ENCODE results near the gene KLC1. TPM values are rescaled to one million over a fixed set of nuclear protein-coding genes. Genes with fewer than 3 reads are reported as not detected.

KLC1 gene
- total and polyA plus RNA-seq, 2 of the 13 experiments (the other 11 are each of a cell fraction or from before 2014, with no cell fraction given): 53.2 to 63.5 TPM

DNA sequence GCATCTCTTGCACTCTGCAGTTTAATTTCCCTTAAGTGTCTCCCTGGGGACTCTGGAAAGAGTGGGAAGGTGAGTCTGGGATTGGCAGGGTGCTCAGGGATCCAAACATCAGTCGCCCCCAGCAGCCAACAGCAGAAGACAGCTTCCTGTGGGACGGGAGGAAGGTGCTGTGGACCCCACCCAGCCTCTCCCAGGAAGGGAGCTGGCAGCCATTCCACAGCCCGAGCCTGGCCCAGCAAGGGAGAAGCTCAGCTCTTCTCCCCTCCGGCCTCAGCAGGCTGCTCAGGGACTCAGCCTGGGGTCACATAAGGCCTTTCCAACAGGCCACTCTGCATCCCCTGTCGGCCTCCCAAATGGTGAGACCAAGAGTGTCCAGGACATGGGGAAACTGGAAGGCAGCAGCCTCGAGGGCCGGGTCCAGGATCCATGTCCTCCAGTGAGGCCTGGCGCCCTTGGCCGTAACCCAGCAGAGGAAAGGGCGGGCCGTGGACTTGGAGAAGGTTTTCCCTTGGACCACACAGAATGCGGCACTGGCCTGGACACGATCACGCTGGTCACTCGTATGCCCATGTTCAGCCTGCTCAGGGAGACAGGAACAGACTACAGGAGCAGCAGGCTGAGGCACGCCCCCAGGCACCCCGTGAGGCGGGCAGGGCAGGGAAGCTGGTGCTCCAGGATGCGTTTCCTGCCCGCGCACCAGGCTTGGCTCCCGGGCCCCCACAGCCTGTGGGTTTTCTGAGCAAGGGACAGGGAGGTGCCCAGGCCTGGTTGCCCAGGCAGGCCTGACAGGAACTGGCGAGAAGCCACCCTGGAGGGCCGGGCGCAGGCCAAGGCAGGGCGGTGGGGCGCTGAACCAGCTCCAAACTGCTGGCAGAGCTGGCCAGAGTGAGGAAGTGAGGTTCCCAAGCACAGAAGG, 82.8 kb downstream of the KLC1 start:
- peaks cover 19% of the 10 kb centered on the region for H3K4me1 ChIP-seq (ENCODE audit: insufficient read depth, low read length)
- ChIA-PET POLR2A (no interaction called here), CTCF (ENCODE audit: low intra/inter-chr PET ratio, low total read pairs) (no interaction called here)
- H3K27me3 ChIP-seq (ENCODE audit: control insufficient read depth in 1 of 2, insufficient read depth in 2 of 2, low read length in 2 of 2): no peaks in the 10 kb centered on the region; a peak in 1 of 5 replicates
- WGBS (ENCODE audit: low lambda C conversion rate): 97% methylated on average over 15 of the region's 27 CpGs
- intact Hi-C loops (cut with micrococcal nuclease; ENCODE audit: unreplicated experiment) (no loop called here), in situ Hi-C loops (cut with HindIII; ENCODE audit: extremely low pct_ligation_motif_present, low pct_unique_long_range_greater_than_20kb) (no loop called here)
- no peaks in the 10 kb centered on the region for H3K9me3 ChIP-seq (ENCODE audit: low read length)
- DNase-seq (ENCODE audit: low spot score) (no peak), ATAC-seq (no peak), FAIRE-seq (no peak)
- H3K79me2 ChIP-seq (ENCODE audit: insufficient read depth, low read length): peaks cover 13% of the 10 kb centered on the region
- no peaks in the 10 kb centered on the region; the same call in 1 of the 2 replicates for H4K20me1 ChIP-seq (ENCODE audit: insufficient read depth, low read length)
- no peak overlapping the region for H3K27ac ChIP-seq (ENCODE audit: extremely low read length, insufficient read depth, low read length)
- no peak overlapping the region for H3K4me2 ChIP-seq (ENCODE audit: low read depth, low read length)
- no peak overlapping the region for H3K9ac ChIP-seq (ENCODE audit: insufficient read depth, low read depth, low read length)
- peaks cover 6 to 23% of the 10 kb centered on the region in 2 experiments; a peak in 3 of 5 replicates for H3K36me3 ChIP-seq (replicated peaks in 1 of 2; ENCODE audit: control insufficient read depth in 1 of 2, insufficient read depth in 2 of 2, low read length in 2 of 2)
- BruUV-seq (replicated peaks): no TSS peak
- TF ChIP-seq AGO2 (optimal IDR thresholded peaks at IDR 0.05; ENCODE audit: low read depth, low read length) (peak; percentile 71), POLR2A (IDR thresholded peaks at IDR 0.05; ENCODE audit: insufficient read depth in 1 of 2, low read depth in 2 of 2, low read length in 2 of 2) (peak in 1 of 2 experiments; percentile 17; a peak in 1 of 4 replicates), AGO1 (IDR thresholded peaks at IDR 0.05; ENCODE audit: low read depth, low read length, poor library complexity, severe bottlenecking) (no peak)
- H2AFZ ChIP-seq (ENCODE audit: low read length): no peak overlapping the region
- no peak overlapping the region for H3K4me3 ChIP-seq (replicated peaks in 1 of 3; ENCODE audit: insufficient read depth in 1 of 3, low read depth in 2 of 3, low read length in 3 of 3)

DNA sequence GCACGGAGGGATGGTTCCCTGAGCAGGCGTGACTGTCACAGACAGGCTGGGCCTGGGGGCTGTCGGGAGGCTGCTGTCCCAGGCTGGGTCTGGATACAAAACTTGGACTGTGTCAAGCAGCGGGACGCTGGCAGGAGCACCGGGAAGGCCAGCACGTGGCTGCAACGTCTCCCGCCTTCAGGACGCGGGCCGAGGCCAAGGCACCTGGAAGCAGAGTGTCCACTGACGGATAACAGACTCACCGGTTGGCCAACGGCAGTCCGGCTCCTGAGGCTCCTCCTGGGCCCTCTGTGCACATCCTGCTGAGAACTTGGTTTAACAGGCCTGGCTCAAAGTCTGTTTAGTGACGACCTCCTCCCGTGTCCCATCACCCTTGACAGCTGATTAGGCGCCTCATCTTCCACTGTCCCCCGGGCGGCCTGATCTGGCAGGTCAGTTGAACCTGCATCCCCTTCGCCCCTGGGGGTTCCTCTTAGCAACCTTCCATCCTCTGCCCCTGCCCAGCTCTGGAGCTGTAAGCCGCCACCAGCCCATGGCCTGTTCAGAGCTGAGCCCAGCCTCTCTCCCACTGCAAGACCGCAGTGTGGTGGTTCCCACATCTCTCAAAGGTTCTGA, 83.7 kb downstream of the KLC1 start:
- Histone ChIP-seq H3K9ac (ENCODE audit: insufficient read depth, low read depth, low read length) (no peak overlapping the region), H2AFZ (ENCODE audit: low read length) (no peak overlapping the region), H3K36me3 (replicated peaks in 1 of 2; ENCODE audit: control insufficient read depth in 1 of 2, insufficient read depth in 2 of 2, low read length in 2 of 2) (peaks cover 4 to 18% of the 10 kb centered on the region in 2 experiments; a peak in 3 of 5 replicates), H4K20me1 (ENCODE audit: insufficient read depth, low read length) (no peaks in the 10 kb centered on the region; the same call in 1 of the 2 replicates), H3K9me3 (ENCODE audit: low read length) (no peaks in the 10 kb centered on the region), H3K79me2 (ENCODE audit: insufficient read depth, low read length) (peaks cover 22% of the 10 kb centered on the region), H3K4me2 (ENCODE audit: low read depth, low read length) (no peak overlapping the region), H3K4me1 (ENCODE audit: insufficient read depth, low read length) (peaks cover 28% of the 10 kb centered on the region), H3K4me3 (replicated peaks in 1 of 3; ENCODE audit: insufficient read depth in 1 of 3, low read depth in 2 of 3, low read length in 3 of 3) (no peak overlapping the region), H3K27ac (ENCODE audit: extremely low read length, insufficient read depth, low read length) (peak overlapping the region; percentile 17), H3K27me3 (ENCODE audit: control insufficient read depth in 1 of 2, insufficient read depth in 2 of 2, low read length in 2 of 2) (no peaks in the 10 kb centered on the region; a peak in 1 of 5 replicates)
- in situ Hi-C loops (cut with HindIII; ENCODE audit: extremely low pct_ligation_motif_present, low pct_unique_long_range_greater_than_20kb) (no loop called here), intact Hi-C loops (cut with micrococcal nuclease; ENCODE audit: unreplicated experiment) (no loop called here)
- WGBS (ENCODE audit: low lambda C conversion rate): 94% methylated on average over 17 of the region's 24 CpGs
- DNase-seq (ENCODE audit: low spot score) (no peak), FAIRE-seq (no peak), ATAC-seq (no peak)
- ChIA-PET POLR2A (no interaction called here), CTCF (ENCODE audit: low intra/inter-chr PET ratio, low total read pairs) (no interaction called here)
- TF ChIP-seq, protein P1, sequence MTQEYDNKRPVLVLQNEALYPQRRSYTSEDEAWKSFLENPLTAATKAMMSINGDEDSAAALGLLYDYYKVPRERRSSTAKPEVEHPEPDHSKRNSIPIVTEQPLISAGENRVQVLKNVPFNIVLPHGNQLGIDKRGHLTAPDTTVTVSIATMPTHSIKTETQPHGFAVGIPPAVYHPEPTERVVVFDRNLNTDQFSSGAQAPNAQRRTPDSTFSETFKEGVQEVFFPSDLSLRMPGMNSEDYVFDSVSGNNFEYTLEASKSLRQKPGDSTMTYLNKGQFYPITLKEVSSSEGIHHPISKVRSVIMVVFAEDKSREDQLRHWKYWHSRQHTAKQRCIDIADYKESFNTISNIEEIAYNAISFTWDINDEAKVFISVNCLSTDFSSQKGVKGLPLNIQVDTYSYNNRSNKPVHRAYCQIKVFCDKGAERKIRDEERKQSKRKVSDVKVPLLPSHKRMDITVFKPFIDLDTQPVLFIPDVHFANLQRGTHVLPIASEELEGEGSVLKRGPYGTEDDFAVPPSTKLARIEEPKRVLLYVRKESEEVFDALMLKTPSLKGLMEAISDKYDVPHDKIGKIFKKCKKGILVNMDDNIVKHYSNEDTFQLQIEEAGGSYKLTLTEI (CRISPR knock-in tag; conservative IDR thresholded peaks at IDR 0.05): no peak
- TF ChIP-seq ZMYM3 (CRISPR knock-in tag; IDR thresholded peaks at IDR 0.05) (no peak), MXI1 (IDR thresholded peaks at IDR 0.05; ENCODE audit: borderline replicate concordance, low read depth, low read length) (no peak), XBP1 (CRISPR knock-in tag; IDR thresholded peaks at IDR 0.05) (no peak), HMGA1 (CRISPR knock-in tag; conservative IDR thresholded peaks at IDR 0.05) (no peak), FOSL2 (CRISPR knock-in tag; IDR thresholded peaks at IDR 0.05) (no peak), RBM22 (optimal IDR thresholded peaks at IDR 0.05; ENCODE audit: low read length) (no peak), GZF1 (CRISPR knock-in tag; IDR thresholded peaks at IDR 0.05) (no peak), MBD4 (IDR thresholded peaks at IDR 0.05; ENCODE audit: borderline replicate concordance, low read length) (no peak), FOXM1 (CRISPR knock-in tag; IDR thresholded peaks at IDR 0.05) (no peak), MIER2 (CRISPR knock-in tag; IDR thresholded peaks at IDR 0.05) (no peak), RFXANK (CRISPR knock-in tag; IDR thresholded peaks at IDR 0.05) (no peak)
- no TSS peak for BruUV-seq (replicated peaks)

Measured in HepG2 (cell line).